Measurements from ENCODE around the gene TTLL7. TPM values are rescaled to one million over a fixed set of nuclear protein-coding genes. Genes with fewer than 3 reads are reported as not detected.

Gene TTLL7
- total and polyA plus RNA-seq, 9 donors = 2.0 to 21.8 (median 2.8) TPM

DNA sequence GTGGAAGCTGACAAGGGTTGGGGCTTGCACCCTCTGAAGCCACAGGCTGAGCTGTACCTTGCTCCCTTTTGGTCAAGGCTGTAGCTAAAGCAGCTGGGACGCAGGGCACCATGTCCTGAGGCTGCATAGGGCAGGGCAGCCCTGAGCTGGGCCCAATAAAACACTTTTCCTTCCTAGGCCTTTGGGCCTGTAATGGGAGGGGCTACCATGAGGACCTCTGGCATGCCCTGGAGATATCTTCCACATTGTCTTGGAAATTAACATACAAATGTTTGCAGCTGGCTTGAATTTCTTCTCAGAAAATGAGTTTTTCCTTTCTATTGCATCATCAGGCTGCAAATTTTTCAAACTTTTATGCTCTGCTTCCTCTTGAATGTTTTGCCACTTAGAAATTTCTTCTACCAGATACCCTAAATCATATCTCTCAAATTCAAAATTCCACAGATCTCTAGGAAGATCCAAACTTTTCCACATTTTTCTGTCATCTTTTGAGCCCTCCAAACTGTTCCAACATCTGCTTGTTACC is 32.9 kb upstream of the TTLL7 start:
- Histone ChIP-seq H3K4me3 (no peak overlapping the region), H3K27ac (no peak overlapping the region), H3K4me1 (ENCODE audit: insufficient read depth) (no peaks in the 10 kb centered on the region), H3K27me3 (no peaks in the 10 kb centered on the region), H3K9me3 (no peaks in the 10 kb centered on the region), H3K36me3 (no peaks in the 10 kb centered on the region)
- 55 to 77% (median 64%) methylated on average over 1 of the region's 1 CpG for WGBS, 3 donors
- intact Hi-C loops (cut with DNase I) = no loop called here
- TF ChIP-seq, protein P1, sequence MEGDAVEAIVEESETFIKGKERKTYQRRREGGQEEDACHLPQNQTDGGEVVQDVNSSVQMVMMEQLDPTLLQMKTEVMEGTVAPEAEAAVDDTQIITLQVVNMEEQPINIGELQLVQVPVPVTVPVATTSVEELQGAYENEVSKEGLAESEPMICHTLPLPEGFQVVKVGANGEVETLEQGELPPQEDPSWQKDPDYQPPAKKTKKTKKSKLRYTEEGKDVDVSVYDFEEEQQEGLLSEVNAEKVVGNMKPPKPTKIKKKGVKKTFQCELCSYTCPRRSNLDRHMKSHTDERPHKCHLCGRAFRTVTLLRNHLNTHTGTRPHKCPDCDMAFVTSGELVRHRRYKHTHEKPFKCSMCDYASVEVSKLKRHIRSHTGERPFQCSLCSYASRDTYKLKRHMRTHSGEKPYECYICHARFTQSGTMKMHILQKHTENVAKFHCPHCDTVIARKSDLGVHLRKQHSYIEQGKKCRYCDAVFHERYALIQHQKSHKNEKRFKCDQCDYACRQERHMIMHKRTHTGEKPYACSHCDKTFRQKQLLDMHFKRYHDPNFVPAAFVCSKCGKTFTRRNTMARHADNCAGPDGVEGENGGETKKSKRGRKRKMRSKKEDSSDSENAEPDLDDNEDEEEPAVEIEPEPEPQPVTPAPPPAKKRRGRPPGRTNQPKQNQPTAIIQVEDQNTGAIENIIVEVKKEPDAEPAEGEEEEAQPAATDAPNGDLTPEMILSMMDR (IDR thresholded peaks at IDR 0.05) = no peak
- DNase-seq = no peak

DNA sequence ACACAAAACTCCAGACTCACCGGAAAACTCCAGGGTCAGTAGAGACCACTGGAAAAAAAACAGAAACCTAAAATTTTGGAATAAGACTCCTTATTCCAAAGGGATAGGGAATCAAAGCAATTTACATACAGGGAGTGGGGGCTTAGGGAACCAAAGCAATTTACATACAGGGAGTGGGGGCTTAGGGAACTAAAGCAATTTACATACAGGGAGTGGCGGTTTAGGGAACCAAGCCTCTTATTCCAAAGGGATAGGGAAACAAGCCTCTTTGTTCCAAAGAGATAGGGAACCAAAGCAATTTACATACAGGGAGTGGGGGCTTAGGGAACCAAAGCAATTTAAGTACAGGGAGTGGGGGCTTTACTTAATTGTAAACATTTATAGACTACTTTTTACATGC is 28.4 kb upstream of the TTLL7 start:
- Histone ChIP-seq H3K27ac (no peak overlapping the region), H3K9me3 (no peaks in the 10 kb centered on the region), H3K4me1 (ENCODE audit: insufficient read depth) (no peaks in the 10 kb centered on the region), H3K36me3 (no peaks in the 10 kb centered on the region), H3K27me3 (no peaks in the 10 kb centered on the region), H3K4me3 (no peak overlapping the region)
- WGBS, 3 donors = 63 to 85% (median 69%) methylated on average over 2 of the region's 2 CpGs
- intact Hi-C loops (cut with DNase I) = no loop called here
- TF ChIP-seq, protein P1 (IDR thresholded peaks at IDR 0.05) = no peak
- TF ChIP-seq EP300 (IDR thresholded peaks at IDR 0.05) (no peak), POLR2A (IDR thresholded peaks at IDR 0.05) (no peak)
- no peak for DNase-seq

DNA sequence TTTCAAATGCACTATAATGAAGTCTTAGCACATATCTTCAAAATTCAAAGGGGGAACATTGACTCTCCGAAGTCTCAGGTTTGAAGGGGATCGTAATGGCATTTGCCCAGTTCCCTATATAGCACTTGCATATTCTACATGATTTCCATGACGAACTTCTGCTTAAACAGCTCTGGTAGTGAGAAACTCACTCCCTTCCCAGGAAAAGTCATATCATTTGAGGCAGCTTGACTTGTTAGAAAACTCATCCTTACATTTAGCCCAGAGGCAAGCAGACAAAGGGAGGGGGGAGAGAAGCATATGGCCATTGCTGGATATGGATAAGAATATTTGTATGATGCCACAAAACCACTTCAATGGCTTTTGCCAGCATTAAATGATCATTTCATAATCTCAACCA is 27.0 kb upstream of the TTLL7 start:
- no peak for TF ChIP-seq EP300 (IDR thresholded peaks at IDR 0.05)
- TF ChIP-seq, protein P1 (IDR thresholded peaks at IDR 0.05) = no peak
- H3K36me3 ChIP-seq = no peaks in the 10 kb centered on the region
- no peak for DNase-seq
- whole genome bisulfite sequencing, 3 donors = 85 to 90% (median 88%) methylated on average over 3 of the region's 3 CpGs
- no peaks in the 10 kb centered on the region for H3K9me3 ChIP-seq
- no peak overlapping the region for H3K27ac ChIP-seq
- no peaks in the 10 kb centered on the region for H3K4me1 ChIP-seq (ENCODE audit: insufficient read depth)
- intact Hi-C loops (cut with DNase I) = no loop called here
- no peak overlapping the region for H3K4me3 ChIP-seq
- no peaks in the 10 kb centered on the region for H3K27me3 ChIP-seq

- H3K27ac ChIP-seq = no peak overlapping the region
- TF ChIP-seq, protein P1 (IDR thresholded peaks at IDR 0.05) = no peak
- TF ChIP-seq POLR2A (IDR thresholded peaks at IDR 0.05) (no peak), EP300 (IDR thresholded peaks at IDR 0.05) (no peak)
- H3K4me1 ChIP-seq (ENCODE audit: insufficient read depth) = no peaks in the 10 kb centered on the region
- DNase-seq = no peak
- H3K9me3 ChIP-seq = no peaks in the 10 kb centered on the region
- H3K27me3 ChIP-seq = no peaks in the 10 kb centered on the region
- H3K36me3 ChIP-seq = no peaks in the 10 kb centered on the region
- WGBS, 3 donors = 93 to 96% (median 95%) methylated on average over 6 of the region's 6 CpGs
- H3K4me3 ChIP-seq = no peak overlapping the region
- intact Hi-C loops (cut with DNase I) = loop anchor here in 1 of 4 donors (5.0 kb wide), 1 partner anchor 1875 kb away; no protein-coding TSS in a partner anchor
Measured at GRCh38 chr1:84021822-84022221, 22.9 kb upstream of the TTLL7 start.

All from ovary (tissue), 9 donors.